A549 (cell line): Measurements from ENCODE around the gene CCDC188. TPM values are rescaled to one million over a fixed set of nuclear protein-coding genes. Genes with fewer than 3 reads are reported as not detected.

ENCODE experiments used
- ATAC-seq, 2 experiments: fragments of 200-7000 bp in 1 of 2; fragments of >200 bp in 1 of 2; cut with Nextera tagmentation in 1 of 2; cut with Tn5 transposase in 1 of 2; 3 replicates each; pipeline versions ENCODE4 v1.8.0 to v1.9.1; 2018 to 2020; ENCODE audit warnings: mild to moderate bottlenecking in 1 of 2, moderate library complexity in 1 of 2
- CTCF ChIA-PET: fragments of 300-600 bp; sonication (Branson Sonifier 250); formaldehyde crosslinking; extraction: SDS; loops from one replicate; lab custom pipeline; 2021; ENCODE audit warnings: antibody characterized with exemption, inconsistent platforms; lab: Yijun Ruan, JAX
- POLR2A ChIA-PET: fragments of 350-600 bp; formaldehyde crosslinking; extraction: SDS; loops from one replicate; lab custom pipeline; 2021; ENCODE audit warnings: antibody characterized with exemption, inconsistent platforms; lab: Yijun Ruan, JAX
- DNase-seq, 2 experiments: peaks; one replicate each; pipeline versions ENCODE4 v3.0.0 to v3.0.0-alpha.2; 2011 to 2016; ENCODE audit warnings: low read depth in 1 of 2, low spot score in 1 of 2
- FAIRE-seq: peaks from 2 replicates; lab custom pipeline; 2011; peaks lifted over from hg19 to GRCh38; lab: Jason Lieb, UNC
- H3K27ac ChIP-seq, 2 experiments: fragments of >200 bp; sonication (Bioruptor Twin); formaldehyde crosslinking; 3 replicates each; pipeline ENCODE4 v1.5.1; 2016 to 2017
- H3K4me1 ChIP-seq: fragments of >200 bp; sonication (Bioruptor Twin); formaldehyde crosslinking; 3 replicates; pipeline ENCODE4 v1.6.1; 2016
- H3K4me2 ChIP-seq: fragments of >200 bp; sonication (Bioruptor Twin); formaldehyde crosslinking; 3 replicates; pipeline ENCODE4 v1.6.1; 2016
- H3K4me3 ChIP-seq: fragments of >200 bp; sonication (Bioruptor Twin); formaldehyde crosslinking; 3 replicates; pipeline ENCODE4 v1.5.1; 2016
- H3K9me3 ChIP-seq: fragments of >200 bp; sonication (Bioruptor Twin); formaldehyde crosslinking; 3 replicates; pipeline ENCODE4 v1.6.1; 2016
- EHMT2 ChIP-seq: fragments of 200-600 bp; sonication (generic); IDR thresholded peaks from 2 replicates; pipeline ENCODE4 v1.6.1; 2016; ENCODE audit warnings: antibody characterized with exemption, low read depth, mild to moderate bottlenecking, moderate library complexity
- NFE2L2 ChIP-seq: fragments of 150-350 bp; conservative IDR thresholded peaks from 2 replicates; pipeline ENCODE4 v1.6.1; 2014; ENCODE audit warnings: low read length
- SREBF2 ChIP-seq: fragments of 450-650 bp; IDR thresholded peaks from 2 replicates; pipeline ENCODE4 v1.6.1; 2014; ENCODE audit warnings: mild to moderate bottlenecking, moderate library complexity
- ZFP36 ChIP-seq: fragments of 450-650 bp; IDR thresholded peaks from 2 replicates; pipeline ENCODE4 v1.6.1; 2014; ENCODE audit warnings: borderline replicate concordance; ENCODE audit not compliant: partially characterized antibody
- WGBS: methylation state at CpG from one replicate; pipeline ENCODE4 v1.1.6; 2017; ENCODE audit errors: missing lambda C conversion rate; 5-methylcytosine and 5-hydroxymethylcytosine counted together
- polyA plus RNA-seq, 4 experiments: library from polyadenylated mRNA; depleted of rRNA in 3 of 4; stranded (reverse); fragments of >200 nt; fragmentation: RNase III in 1 of 4; extraction: RNeasy Plus Mini Kit Qiagen cat#74134 plus additional on column Dnase treatment in 1 of 4; gene quantifications; 2 replicates in 3 of 4; 3 replicates in 1 of 4; pipeline ENCODE4 v1.2.3, GENCODE V29; 2011 to 2017
- TF ChIP-seq, protein P1 (sequence below): fragments of 200-600 bp; sonication (generic); IDR thresholded peaks from 2 replicates; pipeline ENCODE4 v1.6.1; 2016; ENCODE audit warnings: antibody characterized with exemption, mild to moderate bottlenecking, moderate library complexity
- TF ChIP-seq, protein P2 (sequence below): fragments of >200 bp; sonication (Bioruptor Twin); formaldehyde crosslinking; IDR thresholded peaks from 3 replicates; pipeline ENCODE4 v1.6.1; 2016
- TF ChIP-seq, protein P3 (sequence below): IDR thresholded peaks from 2 replicates; pipeline ENCODE4 v1.6.1; 2012; ENCODE audit warnings: low read depth, borderline replicate concordance
- TF ChIP-seq, protein P4 (sequence below): fragments of 250-450 bp; sonication (Bioruptor Pico); IDR thresholded peaks from 2 replicates; pipeline ENCODE4 v1.5.0; 2021; ENCODE audit warnings: mild to moderate bottlenecking, moderate library complexity, borderline replicate concordance
- TF ChIP-seq, protein P5 (sequence below): fragments of 150-350 bp; IDR thresholded peaks from 2 replicates; pipeline ENCODE4 v1.6.1; 2014; ENCODE audit warnings: low read depth, mild to moderate bottlenecking, low read length

The CCDC188 gene
- polyA plus RNA-seq, 2 of the 4 experiments (the other 2 are of a cell fraction): not detected

DNA sequence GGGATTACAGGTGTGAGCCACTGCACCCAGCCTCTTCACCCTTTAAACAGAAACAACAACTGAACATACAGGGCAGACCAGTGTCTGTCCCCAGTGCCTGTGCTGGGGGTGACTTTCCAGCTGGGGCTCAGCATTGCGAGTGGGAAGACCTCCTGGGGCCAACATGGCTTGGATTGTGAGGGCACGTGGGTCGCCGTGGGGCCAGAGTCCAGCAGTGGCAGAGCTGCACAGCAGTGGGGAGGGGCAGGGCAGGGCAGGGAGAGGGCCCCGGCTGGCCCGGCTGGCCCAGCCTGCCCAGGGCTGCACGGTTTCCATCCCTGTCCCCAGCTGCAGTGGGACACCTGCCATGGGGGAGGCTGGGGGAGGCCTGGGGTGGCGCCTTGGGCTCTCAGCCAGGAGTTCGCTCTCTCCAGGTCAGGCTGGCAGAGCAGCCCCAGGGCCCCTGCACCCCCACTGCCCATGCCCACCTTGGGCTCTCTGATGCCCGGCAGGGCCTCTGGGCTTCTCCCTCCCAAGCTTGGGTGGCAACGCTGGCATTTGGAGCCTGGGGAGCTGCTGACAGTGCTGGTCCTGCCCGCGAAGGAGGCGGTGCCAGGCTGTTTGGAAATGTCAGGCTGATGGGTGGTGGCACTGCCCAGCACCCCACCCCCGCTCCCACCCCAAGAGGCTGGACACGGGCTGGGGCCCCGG is 30.5 kb upstream of the CCDC188 start:
- Histone ChIP-seq H3K9me3 (no peaks in the 10 kb centered on the region), H3K27ac (no peak overlapping the region), H3K4me3 (no peak overlapping the region), H3K4me1 (no peaks in the 10 kb centered on the region), H3K4me2 (no peak overlapping the region)
- DNase-seq (no peak), ATAC-seq (no peak), FAIRE-seq (no peak)
- no CpG with 5 or more reads among the region's 17 CpGs for WGBS
- TF ChIP-seq NFE2L2: no peak
- TF ChIP-seq, protein P1, sequence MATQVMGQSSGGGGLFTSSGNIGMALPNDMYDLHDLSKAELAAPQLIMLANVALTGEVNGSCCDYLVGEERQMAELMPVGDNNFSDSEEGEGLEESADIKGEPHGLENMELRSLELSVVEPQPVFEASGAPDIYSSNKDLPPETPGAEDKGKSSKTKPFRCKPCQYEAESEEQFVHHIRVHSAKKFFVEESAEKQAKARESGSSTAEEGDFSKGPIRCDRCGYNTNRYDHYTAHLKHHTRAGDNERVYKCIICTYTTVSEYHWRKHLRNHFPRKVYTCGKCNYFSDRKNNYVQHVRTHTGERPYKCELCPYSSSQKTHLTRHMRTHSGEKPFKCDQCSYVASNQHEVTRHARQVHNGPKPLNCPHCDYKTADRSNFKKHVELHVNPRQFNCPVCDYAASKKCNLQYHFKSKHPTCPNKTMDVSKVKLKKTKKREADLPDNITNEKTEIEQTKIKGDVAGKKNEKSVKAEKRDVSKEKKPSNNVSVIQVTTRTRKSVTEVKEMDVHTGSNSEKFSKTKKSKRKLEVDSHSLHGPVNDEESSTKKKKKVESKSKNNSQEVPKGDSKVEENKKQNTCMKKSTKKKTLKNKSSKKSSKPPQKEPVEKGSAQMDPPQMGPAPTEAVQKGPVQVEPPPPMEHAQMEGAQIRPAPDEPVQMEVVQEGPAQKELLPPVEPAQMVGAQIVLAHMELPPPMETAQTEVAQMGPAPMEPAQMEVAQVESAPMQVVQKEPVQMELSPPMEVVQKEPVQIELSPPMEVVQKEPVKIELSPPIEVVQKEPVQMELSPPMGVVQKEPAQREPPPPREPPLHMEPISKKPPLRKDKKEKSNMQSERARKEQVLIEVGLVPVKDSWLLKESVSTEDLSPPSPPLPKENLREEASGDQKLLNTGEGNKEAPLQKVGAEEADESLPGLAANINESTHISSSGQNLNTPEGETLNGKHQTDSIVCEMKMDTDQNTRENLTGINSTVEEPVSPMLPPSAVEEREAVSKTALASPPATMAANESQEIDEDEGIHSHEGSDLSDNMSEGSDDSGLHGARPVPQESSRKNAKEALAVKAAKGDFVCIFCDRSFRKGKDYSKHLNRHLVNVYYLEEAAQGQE: no peak
- TF ChIP-seq, protein P2, sequence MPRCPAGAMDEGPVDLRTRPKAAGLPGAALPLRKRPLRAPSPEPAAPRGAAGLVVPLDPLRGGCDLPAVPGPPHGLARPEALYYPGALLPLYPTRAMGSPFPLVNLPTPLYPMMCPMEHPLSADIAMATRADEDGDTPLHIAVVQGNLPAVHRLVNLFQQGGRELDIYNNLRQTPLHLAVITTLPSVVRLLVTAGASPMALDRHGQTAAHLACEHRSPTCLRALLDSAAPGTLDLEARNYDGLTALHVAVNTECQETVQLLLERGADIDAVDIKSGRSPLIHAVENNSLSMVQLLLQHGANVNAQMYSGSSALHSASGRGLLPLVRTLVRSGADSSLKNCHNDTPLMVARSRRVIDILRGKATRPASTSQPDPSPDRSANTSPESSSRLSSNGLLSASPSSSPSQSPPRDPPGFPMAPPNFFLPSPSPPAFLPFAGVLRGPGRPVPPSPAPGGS: no peak
- TF ChIP-seq, protein P3, sequence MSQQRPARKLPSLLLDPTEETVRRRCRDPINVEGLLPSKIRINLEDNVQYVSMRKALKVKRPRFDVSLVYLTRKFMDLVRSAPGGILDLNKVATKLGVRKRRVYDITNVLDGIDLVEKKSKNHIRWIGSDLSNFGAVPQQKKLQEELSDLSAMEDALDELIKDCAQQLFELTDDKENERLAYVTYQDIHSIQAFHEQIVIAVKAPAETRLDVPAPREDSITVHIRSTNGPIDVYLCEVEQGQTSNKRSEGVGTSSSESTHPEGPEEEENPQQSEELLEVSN: no peak
- no peak for TF ChIP-seq SREBF2
- CTCF ChIA-PET: interaction anchor here (0.6 kb wide), 1 partner anchor 126 kb away, joined by 3 read pairs; no protein-coding TSS in a partner anchor
- POLR2A ChIA-PET: no interaction called here

DNA sequence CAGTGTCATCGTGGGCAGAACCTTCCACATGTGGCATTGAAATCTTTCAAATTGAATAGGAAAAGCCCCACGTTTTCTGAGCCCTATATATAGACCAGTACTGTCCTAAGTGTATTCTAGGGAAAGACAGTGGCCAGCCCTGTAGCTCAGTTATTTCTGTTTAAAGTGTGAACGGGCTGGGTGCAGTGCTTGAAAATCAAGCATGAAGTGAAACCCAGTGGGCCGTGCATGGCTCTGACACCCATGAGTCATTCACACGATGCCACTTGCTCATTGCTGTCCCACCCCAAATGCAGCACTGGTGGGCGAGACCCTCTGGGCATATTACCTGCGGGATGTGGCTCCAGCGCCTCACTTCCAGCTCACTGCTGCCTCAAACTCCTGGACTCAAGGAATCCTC is 29.8 kb upstream of the CCDC188 start:
- POLR2A ChIA-PET: no interaction called here
- ATAC-seq (no peak), DNase-seq (no peak), FAIRE-seq (no peak)
- no peaks in the 10 kb centered on the region for H3K4me1 ChIP-seq
- no peaks in the 10 kb centered on the region for H3K9me3 ChIP-seq
- 64% methylated on average over 7 of the region's 8 CpGs for WGBS
- no peak overlapping the region for H3K4me3 ChIP-seq
- H3K4me2 ChIP-seq: no peak overlapping the region
- CTCF ChIA-PET: interaction anchor here (0.6 kb wide), 1 partner anchor 127 kb away, joined by 3 read pairs; no protein-coding TSS in a partner anchor
- no peak overlapping the region for H3K27ac ChIP-seq
- no peak for TF ChIP-seq ZFP36
- TF ChIP-seq, protein P4, sequence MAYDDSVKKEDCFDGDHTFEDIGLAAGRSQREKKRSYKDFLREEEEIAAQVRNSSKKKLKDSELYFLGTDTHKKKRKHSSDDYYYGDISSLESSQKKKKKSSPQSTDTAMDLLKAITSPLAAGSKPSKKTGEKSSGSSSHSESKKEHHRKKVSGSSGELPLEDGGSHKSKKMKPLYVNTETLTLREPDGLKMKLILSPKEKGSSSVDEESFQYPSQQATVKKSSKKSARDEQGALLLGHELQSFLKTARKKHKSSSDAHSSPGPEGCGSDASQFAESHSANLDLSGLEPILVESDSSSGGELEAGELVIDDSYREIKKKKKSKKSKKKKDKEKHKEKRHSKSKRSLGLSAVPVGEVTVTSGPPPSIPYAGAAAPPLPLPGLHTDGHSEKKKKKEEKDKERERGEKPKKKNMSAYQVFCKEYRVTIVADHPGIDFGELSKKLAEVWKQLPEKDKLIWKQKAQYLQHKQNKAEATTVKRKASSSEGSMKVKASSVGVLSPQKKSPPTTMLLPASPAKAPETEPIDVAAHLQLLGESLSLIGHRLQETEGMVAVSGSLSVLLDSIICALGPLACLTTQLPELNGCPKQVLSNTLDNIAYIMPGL (CRISPR knock-in tag): no peak

DNA sequence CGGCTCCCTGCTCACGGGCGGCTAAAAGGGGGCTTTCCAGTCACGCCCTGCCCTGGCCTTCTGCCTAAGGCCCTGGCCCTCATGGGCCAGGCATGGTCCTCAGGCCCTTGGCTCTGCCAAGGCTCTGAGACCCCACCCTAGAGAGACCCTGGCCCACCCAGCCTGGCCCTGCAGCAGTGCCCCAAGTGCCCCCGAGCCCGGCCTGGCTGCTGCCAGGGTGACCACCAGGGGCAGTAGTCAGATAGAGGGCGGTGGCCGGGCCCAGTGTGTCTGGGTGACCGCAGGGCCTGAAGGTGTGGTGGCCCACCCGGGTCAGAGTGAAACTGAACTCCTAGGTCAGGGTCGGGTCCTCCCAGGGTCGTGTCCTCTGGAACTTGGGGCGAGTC is 29.4 kb upstream of the CCDC188 start:
- DNase-seq (no peak), ATAC-seq (peak; percentile 46 to 75; a peak in 3 of 6 replicates), FAIRE-seq (no peak)
- Histone ChIP-seq H3K27ac (no peak overlapping the region), H3K4me3 (no peak overlapping the region), H3K9me3 (no peaks in the 10 kb centered on the region), H3K4me2 (no peak overlapping the region), H3K4me1 (no peaks in the 10 kb centered on the region)
- CTCF ChIA-PET: no interaction called here
- WGBS: no CpG with 5 or more reads among the region's 13 CpGs
- TF ChIP-seq, protein P1: no peak
- TF ChIP-seq EHMT2: no peak
- TF ChIP-seq, protein P5, sequence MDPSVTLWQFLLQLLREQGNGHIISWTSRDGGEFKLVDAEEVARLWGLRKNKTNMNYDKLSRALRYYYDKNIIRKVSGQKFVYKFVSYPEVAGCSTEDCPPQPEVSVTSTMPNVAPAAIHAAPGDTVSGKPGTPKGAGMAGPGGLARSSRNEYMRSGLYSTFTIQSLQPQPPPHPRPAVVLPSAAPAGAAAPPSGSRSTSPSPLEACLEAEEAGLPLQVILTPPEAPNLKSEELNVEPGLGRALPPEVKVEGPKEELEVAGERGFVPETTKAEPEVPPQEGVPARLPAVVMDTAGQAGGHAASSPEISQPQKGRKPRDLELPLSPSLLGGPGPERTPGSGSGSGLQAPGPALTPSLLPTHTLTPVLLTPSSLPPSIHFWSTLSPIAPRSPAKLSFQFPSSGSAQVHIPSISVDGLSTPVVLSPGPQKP: no peak
- POLR2A ChIA-PET: no interaction called here
